COLO829 (cell line): Measurements from ENCODE around the gene NT5DC1.
A peak's percentile ranks its signal among the peaks of the same experiment; 100 is the strongest.

Source experiments
- DNase-seq: peaks from one replicate; pipeline ENCODE4 v3.0.0; 2012; ENCODE audit warnings: low spot score

NT5DC1 gene

GRCh38 chr6:116100419-116101301 lies at the start of gene NT5DC1:
NT5DC1 (plus strand) TSS chr6:116100853; CDS start chr6:116100931, 78 bp downstream.
- peak; percentile 63 for DNase-seq

GRCh38 chr6:116051244-116051643 lies 49.4 kb upstream of the NT5DC1 start:
- DNase-seq = no peak

- no peak for DNase-seq
These were observed 45.1 kb upstream of the NT5DC1 start for GRCh38 chr6:116055513-116055912.

- no peak for DNase-seq
These were observed 42.9 kb upstream of the NT5DC1 start for GRCh38 chr6:116057766-116058165.

- no peak for DNase-seq
These were observed 40.7 kb upstream of the NT5DC1 start for GRCh38 chr6:116059713-116060571.

GRCh38 chr6:116060572-116061283 lies 39.9 kb upstream of the NT5DC1 start, which contains the start of gene FRK:
FRK (minus strand) TSS chr6:116060891; CDS start chr6:116060311, 580 bp downstream.
- DNase-seq = no peak

GRCh38 chr6:116062496-116062895 lies 38.2 kb upstream of the NT5DC1 start:
- no peak for DNase-seq

GRCh38 chr6:116064666-116065065 lies 36.0 kb upstream of the NT5DC1 start:
- DNase-seq = no peak

- DNase-seq = no peak
These were observed 33.9 kb upstream of the NT5DC1 start for GRCh38 chr6:116066789-116067188.

- no peak for DNase-seq
These were observed 30.6 kb upstream of the NT5DC1 start for GRCh38 chr6:116070101-116070500.

- DNase-seq = no peak
These were observed 29.9 kb upstream of the NT5DC1 start for GRCh38 chr6:116070616-116071389.

GRCh38 chr6:116072368-116072767 lies 28.3 kb upstream of the NT5DC1 start:
- no peak for DNase-seq

GRCh38 chr6:116073765-116074440 lies 26.8 kb upstream of the NT5DC1 start:
- DNase-seq = no peak

- DNase-seq = no peak
These were observed 25.8 kb upstream of the NT5DC1 start for GRCh38 chr6:116074732-116075390.

- DNase-seq = no peak
These were observed 22.1 kb upstream of the NT5DC1 start for GRCh38 chr6:116078522-116078921.

- DNase-seq = no peak
These were observed 21.7 kb upstream of the NT5DC1 start for GRCh38 chr6:116078945-116079344.

GRCh38 chr6:116083052-116083451 lies 17.6 kb upstream of the NT5DC1 start:
- DNase-seq = no peak

GRCh38 chr6:116084284-116084683 lies 16.4 kb upstream of the NT5DC1 start:
- no peak for DNase-seq

GRCh38 chr6:116087437-116088027 lies 13.1 kb upstream of the NT5DC1 start:
- DNase-seq = peak; percentile 40

- DNase-seq = no peak
These were observed 11.7 kb upstream of the NT5DC1 start for GRCh38 chr6:116088946-116089345.
